Mucosa of descending colon (tissue), 3 donors: ENCODE data around the gene SPRYD7. TPM values are rescaled to one million over a fixed set of nuclear protein-coding genes. Genes with fewer than 3 reads are reported as not detected.

Source experiments
- ATAC-seq: fragments of 200-7000 bp; cut with Tn5 transposase; one replicate; pipeline ENCODE4 v1.9.1; 2020; ENCODE audit warnings: mild to moderate bottlenecking, moderate library complexity
- DNase-seq, 3 donors: peaks; one replicate each; pipeline ENCODE4 v3.0.0-alpha.2; 2020
- H3K36me3 ChIP-seq: fragments of 200-600 bp; one replicate; pipeline ENCODE4 v1.8.0; 2021; ENCODE audit warnings: low read depth, mild to moderate bottlenecking
- H3K4me1 ChIP-seq: fragments of 200-600 bp; one replicate; pipeline ENCODE4 v1.8.0; 2021; ENCODE audit warnings: low read depth, mild to moderate bottlenecking
- H3K4me3 ChIP-seq: fragments of 200-600 bp; one replicate; pipeline ENCODE4 v1.8.0; 2021; ENCODE audit warnings: mild to moderate bottlenecking
- H3K9me3 ChIP-seq: fragments of 200-600 bp; one replicate; pipeline ENCODE4 v1.8.0; 2021; ENCODE audit warnings: mild to moderate bottlenecking
- CTCF ChIP-seq: fragments of 200-600 bp; IDR thresholded peaks from one replicate; pipeline ENCODE4 v1.8.0; 2022; ENCODE audit warnings: antibody characterized with exemption, mild to moderate bottlenecking
- intact Hi-C, 2 donors: fragments of 100-400 bp; cut with DNase I in 1 of 2; cut with micrococcal nuclease in 1 of 2; formaldehyde crosslinking; loops; one replicate each; pipeline versions ENCODE4 v1.11.0 to v1.11.1; 2022; cut with DNase I, micrococcal nuclease
- total RNA-seq, 3 donors: library from RNA; stranded (reverse); fragmentation: NEBNext Ultra II Directional in 2 of 3; extraction: Animal tissue kit (Norgen Biotek cat#: 25700) in 2 of 3; gene quantifications; one replicate each; pipeline versions ENCODE4 v1.2.1 to v1.2.4, GENCODE V29; 2021 to 2023
- donor health status: DM: no; HTN: no; CAD: no; lungs with moderate emphysema.
- donor health status: DM: no; HTN: no; CAD: no.
- donor health status: DM: no; HTN: yes; CAD: no.

Gene SPRYD7
- total RNA-seq, 3 donors from 2014 or later: 11.2 to 15.0 (median 12.4) TPM

DNA sequence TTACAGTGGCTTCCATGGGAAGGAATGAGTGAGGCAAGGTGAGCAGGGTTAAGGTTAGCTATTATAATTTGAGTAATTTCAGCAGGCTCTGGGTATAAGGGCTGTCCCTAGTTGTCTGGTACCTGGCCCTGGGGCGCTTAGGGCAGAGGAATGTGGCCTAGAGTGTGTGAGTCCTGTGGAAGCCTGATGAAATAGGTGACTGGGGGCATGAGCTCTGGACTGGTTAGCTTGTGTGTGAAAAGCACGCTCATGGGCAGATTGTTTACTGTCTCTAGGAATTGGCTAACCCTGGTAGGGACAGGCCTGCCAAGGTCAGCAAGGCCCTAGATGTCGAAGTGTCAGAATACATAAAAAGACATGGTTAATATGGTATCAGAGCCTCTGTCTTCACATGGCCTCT, 42.5 kb downstream of the SPRYD7 start:
- ATAC-seq (no peak), DNase-seq (no peak)
- no peak for TF ChIP-seq CTCF

GRCh38 chr13:49890376-49890775, 45.8 kb downstream of the SPRYD7 start:
- no peak for TF ChIP-seq CTCF
- intact Hi-C loops: no loop called here
- no peak for ATAC-seq

More for the DNA sequence above, 42.5 kb downstream of the SPRYD7 start:
- Histone ChIP-seq H3K36me3 (no peaks in the 10 kb centered on the region), H3K9me3 (no peaks in the 10 kb centered on the region), H3K4me3 (no peak overlapping the region), H3K4me1 (no peaks in the 10 kb centered on the region)
- intact Hi-C loops: no loop called here

GRCh38 chr13:49878682-49879081, 57.5 kb downstream of the SPRYD7 start:
- no peak for ATAC-seq
- Histone ChIP-seq H3K9me3 (peaks cover 38% of the 10 kb centered on the region), H3K36me3 (no peaks in the 10 kb centered on the region), H3K4me1 (no peaks in the 10 kb centered on the region), H3K4me3 (no peak overlapping the region)
- no peak for DNase-seq
- intact Hi-C loops: no loop called here
- TF ChIP-seq CTCF: no peak

More at GRCh38 chr13:49890376-49890775, 45.8 kb downstream of the SPRYD7 start:
- Histone ChIP-seq H3K36me3 (no peaks in the 10 kb centered on the region), H3K4me3 (no peak overlapping the region), H3K9me3 (no peaks in the 10 kb centered on the region), H3K4me1 (no peaks in the 10 kb centered on the region)
- no peak for DNase-seq

- intact Hi-C loops: no loop called here
- H3K36me3 ChIP-seq: no peaks in the 10 kb centered on the region
- no peaks in the 10 kb centered on the region for H3K4me1 ChIP-seq
- no peak overlapping the region for H3K4me3 ChIP-seq
- ATAC-seq (no peak), DNase-seq (no peak)
- peaks cover 38% of the 10 kb centered on the region for H3K9me3 ChIP-seq
- no peak for TF ChIP-seq CTCF
Measured at GRCh38 chr13:49877629-49878218, 58.4 kb downstream of the SPRYD7 start.

- H3K4me1 ChIP-seq: no peaks in the 10 kb centered on the region
- no peak for TF ChIP-seq CTCF
- ATAC-seq: no peak
- DNase-seq: no peak
- intact Hi-C loops: no loop called here
- H3K9me3 ChIP-seq: peaks cover 38% of the 10 kb centered on the region
- H3K4me3 ChIP-seq: no peak overlapping the region
- no peaks in the 10 kb centered on the region for H3K36me3 ChIP-seq
Measured at GRCh38 chr13:49874430-49874829, 61.7 kb downstream of the SPRYD7 start.

- DNase-seq (no peak), ATAC-seq (no peak)
- TF ChIP-seq CTCF: no peak
- intact Hi-C loops: no loop called here
- Histone ChIP-seq H3K9me3 (peaks cover 3% of the 10 kb centered on the region), H3K36me3 (no peaks in the 10 kb centered on the region), H3K4me1 (no peaks in the 10 kb centered on the region), H3K4me3 (no peak overlapping the region)
Measured at GRCh38 chr13:49869519-49869918, 66.6 kb downstream of the SPRYD7 start.
